MM.1S (cell line): Measurements from ENCODE around the gene CFL2.
"Not testable (repeated sequence)": the region's sequence is repeated elsewhere in the genome, so short reads cannot be mapped to it uniquely, and the experiment has no call there.

Source experiments
- CTCF ChIP-seq: fragments of 300-600 bp; sonication (generic); IDR thresholded peaks from 2 replicates; pipeline ENCODE4 v1.5.1; 2016; ENCODE audit warnings: antibody characterized with exemption, low read length, mixed read lengths
- EZH2 ChIP-seq: fragments of 300-600 bp; sonication (generic); optimal IDR thresholded peaks from 2 replicates; pipeline ENCODE3; 2017; ENCODE audit warnings: low read depth, mild to moderate bottlenecking, antibody characterized with exemption, low read length, mixed read lengths
- EZH2phosphoT487 ChIP-seq: fragments of 300-600 bp; sonication (generic); IDR thresholded peaks from 2 replicates; pipeline ENCODE4 v1.6.1; 2018; ENCODE audit warnings: antibody characterized with exemption, low read length

- TF ChIP-seq CTCF, EZH2phosphoT487, EZH2: not testable (repeated sequence)
Measured at GRCh38 chr14:34737079-34737478, 22.7 kb upstream of the CFL2 start.
